Measurements from ENCODE around the gene ADPRHL1.
"Not testable (repeated sequence)": the region's sequence is repeated elsewhere in the genome, so short reads cannot be mapped to it uniquely, and the experiment has no call there.

ADPRHL1 gene

GRCh38 chr13:113477724-113478123, 24.4 kb upstream of the ADPRHL1 start:
- no peak for DNase-seq

- no peak for DNase-seq
Observed at GRCh38 chr13:113476811-113477210, 23.5 kb upstream of the ADPRHL1 start.

- no peak for DNase-seq
Observed at GRCh38 chr13:113475911-113476310, 22.6 kb upstream of the ADPRHL1 start.

GRCh38 chr13:113475280-113475679, 22.0 kb upstream of the ADPRHL1 start:
- no peak for DNase-seq

- no peak for DNase-seq
Observed at GRCh38 chr13:113474179-113474578, 20.9 kb upstream of the ADPRHL1 start.

DNA sequence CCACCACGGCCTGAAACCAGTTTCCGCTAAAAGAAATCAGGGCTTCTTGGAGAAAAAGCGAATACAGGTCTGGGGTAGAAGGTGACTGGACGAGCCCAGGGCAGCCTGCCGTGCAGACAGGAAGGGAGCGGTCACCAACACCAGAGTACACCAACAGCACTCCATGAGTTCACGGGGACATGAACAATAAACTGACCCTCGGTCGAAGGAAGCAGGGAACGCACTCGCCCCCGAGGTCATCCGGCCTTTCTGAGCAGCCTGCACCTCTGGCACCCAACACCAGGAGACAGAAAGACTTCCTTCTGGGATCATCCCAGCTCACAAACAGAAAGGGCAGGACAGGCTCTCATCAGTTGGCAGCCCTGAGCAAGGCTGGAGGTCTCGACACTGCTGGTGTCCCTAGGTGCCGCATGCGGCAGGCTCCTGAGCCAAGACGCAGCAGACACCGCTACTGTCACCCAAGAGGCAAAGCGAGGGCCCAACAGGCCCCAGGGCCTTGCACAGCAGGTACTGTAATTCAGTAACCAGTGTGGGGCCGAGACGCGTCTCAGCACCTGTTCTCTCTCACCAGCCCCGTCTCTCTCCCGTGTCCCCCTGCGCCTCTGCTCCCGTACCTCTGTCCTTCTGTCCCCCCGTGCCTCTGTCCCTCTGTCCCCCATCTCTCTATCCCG, 19.2 kb upstream of the ADPRHL1 start:
- no peak for DNase-seq

GRCh38 chr13:113471844-113472243, 18.6 kb upstream of the ADPRHL1 start:
- DNase-seq: no peak

DNA sequence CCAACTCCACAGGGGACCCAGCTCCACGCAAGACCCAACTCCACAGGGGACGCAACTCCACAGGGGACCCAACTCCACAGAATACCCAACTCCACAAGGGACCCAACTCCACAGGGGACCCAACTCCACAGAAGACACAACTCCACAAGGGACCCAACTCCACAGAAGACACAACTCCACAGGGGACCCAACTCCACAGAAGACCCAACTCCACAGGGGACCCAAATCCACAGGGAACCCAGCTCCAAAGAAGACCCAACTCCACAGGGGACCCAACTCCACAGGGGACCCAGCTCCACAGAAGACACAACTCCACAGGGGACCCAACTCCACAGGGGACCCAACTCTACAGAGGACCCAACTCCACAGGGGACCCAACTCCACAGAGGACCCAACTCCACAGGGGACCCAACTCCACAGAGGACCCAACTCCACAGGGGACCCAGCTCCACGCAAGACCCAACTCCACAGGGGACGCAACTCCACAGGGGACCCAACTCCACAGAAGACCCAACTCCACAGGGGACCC, 17.4 kb upstream of the ADPRHL1 start:
- not testable (repeated sequence) for DNase-seq

DNA sequence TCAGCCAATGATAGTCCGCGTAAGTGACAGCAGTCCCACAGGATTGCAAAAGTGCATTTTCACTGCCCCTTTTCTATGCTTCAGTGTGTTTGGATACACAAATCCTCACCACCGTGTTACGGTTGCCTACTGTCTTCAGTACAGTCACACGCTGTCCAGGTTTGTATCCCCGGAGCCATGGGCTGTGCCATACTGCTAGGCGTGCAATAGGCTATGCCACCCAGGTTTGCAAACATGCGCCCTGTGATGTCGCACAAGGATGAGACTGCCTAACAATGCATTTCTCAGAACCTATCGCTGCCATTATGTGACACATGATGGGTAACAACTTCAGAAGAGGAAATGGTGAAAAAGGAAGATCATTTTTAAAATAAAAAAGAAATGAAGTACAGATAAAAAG, 16.8 kb upstream of the ADPRHL1 start:
- no peak for DNase-seq

DNA sequence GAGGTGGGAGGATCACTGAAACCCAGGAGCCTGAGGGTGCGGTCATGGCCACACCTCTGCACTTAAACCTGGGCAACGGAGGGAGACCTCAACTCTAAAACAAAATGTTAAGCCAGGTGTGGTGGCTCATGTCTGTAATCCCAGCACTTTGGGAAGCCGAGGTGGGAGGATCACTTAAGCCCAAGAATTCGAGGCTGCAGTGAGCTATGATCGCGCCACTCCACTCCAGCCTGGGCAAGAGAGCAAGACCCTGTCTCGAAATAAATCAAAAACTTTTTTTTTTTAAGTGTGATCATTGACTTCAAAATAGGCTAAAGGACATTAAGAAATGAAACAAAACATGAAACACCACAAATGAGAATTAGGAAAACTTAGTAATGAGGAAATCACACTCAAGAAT, 16.3 kb upstream of the ADPRHL1 start:
- DNase-seq: no peak

DNA sequence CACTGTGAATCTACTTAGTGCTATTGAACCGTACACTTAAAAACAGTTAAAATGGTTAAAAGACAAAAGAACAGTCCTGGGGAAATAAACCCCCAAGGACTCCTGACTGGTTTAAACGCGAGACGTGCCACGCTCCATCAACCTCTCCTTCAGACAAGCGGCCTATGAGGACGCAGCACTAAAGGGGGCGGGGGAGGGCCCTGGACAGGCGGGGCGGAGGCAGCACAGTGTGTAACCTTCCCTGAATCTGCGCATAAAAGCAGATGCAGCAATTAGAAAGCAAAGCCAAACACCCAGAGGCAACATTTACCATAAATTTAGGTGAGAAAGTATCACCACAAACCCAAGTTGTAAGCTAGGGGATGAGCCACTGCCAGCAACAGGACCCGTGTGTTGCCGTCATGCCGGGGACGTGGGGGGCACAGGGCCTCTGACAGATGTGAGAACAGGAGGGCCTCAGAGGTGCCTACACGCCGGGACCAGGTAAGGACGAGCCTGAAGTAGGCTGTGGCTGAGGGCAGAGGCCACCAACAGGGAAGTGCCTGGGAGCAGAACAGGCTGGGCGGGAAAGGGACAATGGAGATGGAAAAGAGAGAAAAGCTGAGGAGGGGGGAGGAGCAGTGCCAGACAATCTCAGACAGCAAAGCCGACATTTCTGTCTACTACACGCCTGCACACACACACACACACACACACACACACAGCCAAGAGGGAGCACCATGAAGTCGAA, 15.3 kb upstream of the ADPRHL1 start:
- no peak for DNase-seq

- no peak for DNase-seq
Observed at GRCh38 chr13:113468029-113468428, 14.7 kb upstream of the ADPRHL1 start.

GRCh38 chr13:113466383-113466782, 13.1 kb upstream of the ADPRHL1 start:
- DNase-seq: no peak

DNA sequence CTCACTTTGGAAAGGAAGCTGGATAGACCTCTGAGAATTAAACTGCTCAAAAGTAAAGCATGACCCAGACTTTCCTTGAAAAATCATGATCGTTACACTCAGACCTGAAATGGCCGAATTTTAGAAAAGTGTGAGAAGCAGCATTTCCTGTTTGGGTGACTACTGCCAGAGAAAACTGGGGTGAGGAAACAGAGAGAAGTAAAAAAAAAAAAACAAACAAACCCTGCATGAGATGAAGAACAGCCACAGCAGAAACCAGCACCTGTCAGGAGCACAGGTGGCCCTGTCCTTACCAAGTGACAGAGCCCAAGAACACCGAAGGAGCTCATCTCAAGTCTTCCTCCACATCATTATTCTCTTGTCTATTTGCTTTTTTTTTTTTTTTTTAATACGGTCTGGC, 12.0 kb upstream of the ADPRHL1 start:
- no peak for DNase-seq

- no peak for DNase-seq
Observed at GRCh38 chr13:113464476-113464875, 11.2 kb upstream of the ADPRHL1 start.

DNA sequence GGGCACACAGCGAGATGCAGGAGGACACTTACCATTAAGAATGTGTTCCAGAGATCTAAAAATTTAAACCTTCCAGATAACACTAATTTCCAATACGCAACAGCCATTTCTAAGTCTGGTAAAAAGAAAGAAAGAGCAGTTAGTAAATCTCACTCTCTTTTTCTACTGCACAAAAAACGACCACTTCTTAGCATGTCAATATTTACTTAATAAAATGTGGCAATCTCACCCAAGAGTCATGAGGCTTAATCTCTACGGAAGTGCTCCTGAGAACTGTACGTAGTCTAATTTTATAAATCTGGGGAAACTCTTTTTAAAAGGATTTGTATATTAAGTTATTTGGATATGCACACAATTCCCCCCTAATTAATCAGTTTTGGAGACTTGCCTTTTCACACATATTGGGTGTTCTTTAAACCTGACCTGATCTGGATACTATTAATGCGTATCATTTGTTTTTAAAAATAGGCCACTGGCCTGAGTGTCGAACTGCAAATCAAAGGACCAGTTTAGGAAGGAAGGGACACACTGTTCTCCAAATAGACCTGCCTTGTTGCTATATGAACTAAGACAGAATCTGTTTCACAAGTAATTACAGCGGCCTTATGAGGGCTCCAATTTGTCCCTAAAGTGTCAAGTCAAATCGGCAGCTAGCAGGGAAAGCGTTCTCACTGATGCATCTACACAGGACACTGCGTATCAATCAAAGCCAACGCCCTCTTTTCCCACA, 7.9 kb upstream of the ADPRHL1 start:
- no peak for DNase-seq

DNA sequence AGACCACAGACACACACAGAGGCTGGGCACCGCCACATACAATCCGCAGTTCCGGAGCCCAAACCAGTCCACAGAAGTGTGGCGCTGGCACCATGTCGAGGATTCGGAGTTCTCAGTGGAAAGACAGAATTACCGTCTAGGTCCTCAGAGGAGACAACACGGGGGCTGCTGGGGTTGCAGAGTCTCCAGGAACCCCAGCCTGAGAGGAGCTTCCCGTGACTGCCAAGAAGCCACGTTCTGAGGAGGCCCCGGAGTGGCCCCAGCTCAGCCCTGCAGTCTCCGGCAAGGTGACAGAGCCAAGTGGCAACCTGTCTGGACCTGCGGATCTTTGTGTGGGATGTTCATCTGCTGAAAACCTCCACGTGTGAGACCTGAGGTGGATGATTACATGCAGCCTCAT, 7.3 kb upstream of the ADPRHL1 start:
- DNase-seq: no peak

DNA sequence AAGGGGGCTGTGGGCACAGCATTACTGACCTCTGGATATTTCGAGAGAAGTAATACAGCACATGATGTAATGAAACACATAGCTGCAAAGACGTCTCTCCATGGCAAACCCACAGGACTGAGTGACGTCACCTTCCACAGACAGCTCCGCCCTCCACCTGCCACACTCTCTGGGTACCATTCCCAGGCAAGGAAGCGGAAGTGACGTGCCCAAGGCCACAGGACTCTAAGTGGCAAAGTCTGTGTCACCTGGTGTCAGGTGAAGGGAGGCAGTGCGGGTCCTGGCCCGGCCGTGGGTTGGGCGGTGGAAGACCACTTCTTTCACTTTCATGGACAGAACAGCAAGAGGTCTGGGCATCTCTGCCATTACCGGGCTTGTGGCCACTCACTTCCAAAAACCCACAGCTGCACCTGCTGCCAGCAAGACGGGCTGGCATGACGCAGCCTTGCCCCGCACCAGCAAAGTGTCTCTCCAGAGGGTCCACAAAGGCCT, 6.8 kb upstream of the ADPRHL1 start:
- no peak for DNase-seq

DNA sequence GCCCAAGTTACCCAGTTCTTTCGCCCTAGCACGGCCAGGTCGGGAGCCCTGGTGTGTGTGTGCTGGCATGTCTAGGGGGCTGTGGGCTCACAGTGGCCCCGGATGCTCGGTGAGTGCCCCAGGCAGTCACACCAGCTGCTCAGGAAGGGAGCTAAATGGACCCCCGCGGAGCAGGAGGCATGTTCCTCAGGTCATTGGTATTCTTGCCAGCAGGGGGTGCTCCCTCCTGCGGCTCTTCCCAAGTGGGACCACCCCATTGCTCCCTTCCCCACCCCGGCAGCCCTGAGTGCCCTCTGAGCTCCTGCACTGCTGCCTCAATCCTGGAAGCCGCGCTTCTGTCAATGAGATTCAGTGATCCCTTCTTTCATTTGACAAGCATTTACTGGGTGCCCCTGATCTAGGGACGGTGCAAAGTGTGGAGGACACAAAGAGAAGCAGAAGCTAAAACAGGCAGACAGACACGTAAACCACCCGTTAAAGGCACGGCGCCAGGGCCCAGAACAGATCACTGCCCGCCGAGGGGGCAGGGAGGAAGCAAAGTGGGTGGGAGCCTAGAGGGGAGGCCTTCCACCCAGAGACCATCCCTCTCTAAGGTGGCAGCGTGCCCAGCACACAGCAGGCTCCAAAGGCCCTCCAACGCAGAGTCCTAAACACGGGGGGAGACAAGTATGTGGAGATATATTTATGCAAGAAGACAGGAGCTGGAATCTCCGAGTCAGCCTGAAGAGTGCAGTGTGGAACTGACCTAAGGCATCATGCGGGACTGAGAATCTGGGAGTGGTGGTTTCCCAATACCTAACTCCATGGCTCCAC, 5.2 kb upstream of the ADPRHL1 start:
- no peak for DNase-seq

GRCh38 chr13:113457510-113457909, 4.2 kb upstream of the ADPRHL1 start:
- DNase-seq: no peak

- DNase-seq: no peak
Observed at GRCh38 chr13:113456116-113456702, 2.9 kb upstream of the ADPRHL1 start.

- DNase-seq: no peak
Observed at GRCh38 chr13:113455384-113455783, 2.1 kb upstream of the ADPRHL1 start.

All from activated CD4-positive, alpha-beta T cell treated with anti-CD3 and anti-CD28 coated beads for 1 hour (primary cell).